GM12874 (cell line): Measurements from ENCODE around the gene CD209.

Source experiments
- TF ChIP-seq, protein P1 (sequence below): IDR thresholded peaks from 2 replicates; pipeline ENCODE4 v1.5.1; 2011; ENCODE audit warnings: low read depth, mild to moderate bottlenecking, control low read depth, low read length, moderate library complexity; ENCODE audit not compliant: insufficient read depth

The CD209 gene

DNA sequence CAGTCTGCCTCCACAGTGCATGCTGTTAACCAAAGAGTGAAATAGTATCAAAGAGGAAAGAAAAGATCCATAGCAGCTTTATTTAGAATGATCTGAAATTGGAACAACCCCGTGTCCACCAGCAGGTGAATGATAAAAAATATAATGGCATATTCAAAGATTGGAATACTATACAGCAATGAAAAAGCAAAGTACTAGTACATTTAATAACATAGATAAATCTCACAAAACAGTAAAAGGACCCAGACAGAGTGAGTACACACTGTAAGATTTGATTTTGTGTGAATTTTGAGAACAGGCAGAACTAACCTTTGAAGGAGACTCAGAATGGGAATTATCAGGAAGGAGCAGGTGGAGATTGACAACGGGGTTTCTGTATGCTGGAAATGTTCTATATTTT lies 837 bp upstream of the CD209 start:
- TF ChIP-seq, protein P1, sequence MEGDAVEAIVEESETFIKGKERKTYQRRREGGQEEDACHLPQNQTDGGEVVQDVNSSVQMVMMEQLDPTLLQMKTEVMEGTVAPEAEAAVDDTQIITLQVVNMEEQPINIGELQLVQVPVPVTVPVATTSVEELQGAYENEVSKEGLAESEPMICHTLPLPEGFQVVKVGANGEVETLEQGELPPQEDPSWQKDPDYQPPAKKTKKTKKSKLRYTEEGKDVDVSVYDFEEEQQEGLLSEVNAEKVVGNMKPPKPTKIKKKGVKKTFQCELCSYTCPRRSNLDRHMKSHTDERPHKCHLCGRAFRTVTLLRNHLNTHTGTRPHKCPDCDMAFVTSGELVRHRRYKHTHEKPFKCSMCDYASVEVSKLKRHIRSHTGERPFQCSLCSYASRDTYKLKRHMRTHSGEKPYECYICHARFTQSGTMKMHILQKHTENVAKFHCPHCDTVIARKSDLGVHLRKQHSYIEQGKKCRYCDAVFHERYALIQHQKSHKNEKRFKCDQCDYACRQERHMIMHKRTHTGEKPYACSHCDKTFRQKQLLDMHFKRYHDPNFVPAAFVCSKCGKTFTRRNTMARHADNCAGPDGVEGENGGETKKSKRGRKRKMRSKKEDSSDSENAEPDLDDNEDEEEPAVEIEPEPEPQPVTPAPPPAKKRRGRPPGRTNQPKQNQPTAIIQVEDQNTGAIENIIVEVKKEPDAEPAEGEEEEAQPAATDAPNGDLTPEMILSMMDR = no peak

- TF ChIP-seq, protein P1 = no peak
These were observed 2.3 kb downstream of the CD209 start for GRCh38 chr19:7744871-7745650.

GRCh38 chr19:7744199-7744786 lies 3.0 kb downstream of the CD209 start:
- TF ChIP-seq, protein P1 = no peak

GRCh38 chr19:7743425-7743841 lies 3.9 kb downstream of the CD209 start:
- TF ChIP-seq, protein P1 = no peak

DNA sequence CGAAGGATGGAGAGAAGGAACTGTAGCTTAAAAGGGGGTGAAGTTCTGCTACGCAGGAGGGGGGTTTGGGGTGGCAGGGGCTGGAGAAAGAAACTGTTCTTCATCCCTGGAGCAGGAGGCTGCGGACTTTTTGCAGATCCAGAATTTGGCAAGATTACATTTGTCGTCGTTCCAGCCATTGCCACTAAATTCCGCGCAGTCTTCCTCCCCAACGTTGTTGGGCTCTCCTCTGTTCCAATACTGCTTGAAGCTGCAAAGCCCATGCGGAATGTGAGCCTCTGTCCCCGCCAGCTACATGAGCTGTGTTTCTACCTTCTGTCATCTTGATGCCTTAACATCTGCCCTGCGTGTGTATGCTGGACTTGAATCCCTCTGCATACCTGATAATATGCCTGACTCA lies 4.3 kb downstream of the CD209 start:
- TF ChIP-seq, protein P1 = no peak

DNA sequence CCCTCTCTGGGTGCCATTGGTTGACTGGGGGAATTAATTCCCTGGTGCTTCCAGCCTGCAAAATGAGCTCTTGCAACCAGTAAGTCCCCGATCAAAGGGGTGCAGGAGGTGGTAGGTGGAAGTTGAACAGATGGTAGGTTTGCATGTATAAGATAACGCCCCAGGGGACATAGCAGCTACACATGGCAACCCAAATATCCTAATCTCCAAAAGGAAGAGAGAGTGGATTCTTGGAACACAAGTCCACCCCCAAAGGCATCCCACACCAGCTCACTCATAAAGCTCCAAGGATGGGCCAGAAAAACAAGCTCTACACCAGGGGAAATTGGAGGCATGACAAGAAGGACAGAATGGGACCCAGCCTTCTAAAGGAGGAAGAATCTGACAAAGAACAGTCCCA lies 4.8 kb downstream of the CD209 start:
- TF ChIP-seq, protein P1 = no peak

GRCh38 chr19:7740682-7741054 lies 6.7 kb downstream of the CD209 start:
- TF ChIP-seq, protein P1 = no peak
